CD4-positive, alpha-beta memory T cell (primary cell): Measurements from ENCODE around the gene C7orf25. TPM values are rescaled to one million over a fixed set of nuclear protein-coding genes. Genes with fewer than 3 reads are reported as not detected.

Experiments used
- CTCF ChIA-PET: fragments of 350-600 bp; sonication (Branson Sonifier 250); formaldehyde crosslinking; loops from one replicate; lab custom pipeline; 2021; ENCODE audit warnings: inconsistent platforms; ENCODE audit not compliant: partially characterized antibody; lab: Charles Lee
- POLR2A ChIA-PET: fragments of 350-600 bp; sonication (Branson Sonifier 250); formaldehyde crosslinking; loops from one replicate; lab custom pipeline; 2021; ENCODE audit not compliant: partially characterized antibody; lab: Charles Lee
- DNase-seq, 5 donors: peaks; one replicate each; pipeline versions ENCODE4 v3.0.0 to v3.0.0-alpha.2; 2020 to 2022; ENCODE audit warnings: mixed read lengths in 1 of 5
- H3K27ac ChIP-seq: one replicate; pipeline ENCODE4 v1.7.0; 2013; ENCODE audit warnings: low read depth, low read length
- H3K27me3 ChIP-seq: 2 replicates; pipeline ENCODE4 v1.7.0; 2013; ENCODE audit warnings: mild to moderate bottlenecking, low read length, moderate library complexity; ENCODE audit not compliant: insufficient read depth
- H3K36me3 ChIP-seq: 2 replicates; pipeline ENCODE4 v1.7.0; 2013; ENCODE audit warnings: mild to moderate bottlenecking, low read length, moderate library complexity; ENCODE audit not compliant: insufficient read depth
- H3K4me1 ChIP-seq: 2 replicates; pipeline ENCODE4 v1.7.0; 2013; ENCODE audit warnings: mild to moderate bottlenecking, low read length, moderate library complexity; ENCODE audit not compliant: insufficient read depth
- H3K4me3 ChIP-seq, 2 donors: one replicate each; pipeline ENCODE4 v1.7.0; 2013; ENCODE audit warnings: low read length in 2 of 2, mild to moderate bottlenecking in 1 of 2
- H3K9me3 ChIP-seq, 2 donors: one replicate each; pipeline ENCODE4 v1.7.0; 2013; ENCODE audit warnings: low read length in 2 of 2, control low read depth in 1 of 2; ENCODE audit not compliant: control insufficient read depth in 1 of 2
- H3K27ac Mint-ChIP-seq, 7 donors: one replicate each; pipeline ENCODE4 v1.8.0; 2020 to 2021; ENCODE audit warnings: mixed read lengths in 7 of 7, mild to moderate bottlenecking in 6 of 7, inconsistent platforms in 3 of 7, moderate library complexity in 3 of 7
- H3K27me3 Mint-ChIP-seq, 2 donors: one replicate each; pipeline ENCODE4 v1.8.0; 2020 to 2021; ENCODE audit warnings: mixed read lengths in 2 of 2
- H3K36me3 Mint-ChIP-seq, 2 donors: one replicate each; pipeline ENCODE4 v1.8.0; 2020 to 2021; ENCODE audit warnings: mixed read lengths in 2 of 2, inconsistent platforms in 1 of 2, mild to moderate bottlenecking in 1 of 2
- H3K4me1 Mint-ChIP-seq, 4 donors: one replicate each; pipeline ENCODE4 v1.8.0; 2020 to 2021; ENCODE audit warnings: mixed read lengths in 4 of 4, mild to moderate bottlenecking in 1 of 4
- H3K4me3 Mint-ChIP-seq, 8 donors: one replicate each; pipeline ENCODE4 v1.8.0; 2020 to 2021; ENCODE audit warnings: mixed read lengths in 8 of 8, mild to moderate bottlenecking in 7 of 8, moderate library complexity in 6 of 8, inconsistent platforms in 3 of 8
- H3K9me3 Mint-ChIP-seq, 8 donors: one replicate each; pipeline ENCODE4 v1.8.0; 2020 to 2021; ENCODE audit warnings: mixed read lengths in 8 of 8, mild to moderate bottlenecking in 5 of 8, inconsistent platforms in 3 of 8, moderate library complexity in 1 of 8
- intact Hi-C: fragments of 100-400 bp; cut with micrococcal nuclease; formaldehyde crosslinking; loops from one replicate; pipeline ENCODE4 v1.15.1; 2023
- polyA plus RNA-seq, 2 donors: library from polyadenylated mRNA; unstranded; fragments of 300-500 nt; fragmentation: Illumina TruSeq; gene quantifications; one replicate each; pipeline ENCODE4 v1.2.3, GENCODE V29; 2021
- total RNA-seq, 2 experiments: library from RNA; stranded (reverse); gene quantifications; one replicate each; pipeline ENCODE4 v1.2.3, GENCODE V29; 2021

The C7orf25 gene
- total and polyA plus RNA-seq, 4 experiments from 2014 or later, result 1.6 to 9.2 (median 6.4) TPM

DNA sequence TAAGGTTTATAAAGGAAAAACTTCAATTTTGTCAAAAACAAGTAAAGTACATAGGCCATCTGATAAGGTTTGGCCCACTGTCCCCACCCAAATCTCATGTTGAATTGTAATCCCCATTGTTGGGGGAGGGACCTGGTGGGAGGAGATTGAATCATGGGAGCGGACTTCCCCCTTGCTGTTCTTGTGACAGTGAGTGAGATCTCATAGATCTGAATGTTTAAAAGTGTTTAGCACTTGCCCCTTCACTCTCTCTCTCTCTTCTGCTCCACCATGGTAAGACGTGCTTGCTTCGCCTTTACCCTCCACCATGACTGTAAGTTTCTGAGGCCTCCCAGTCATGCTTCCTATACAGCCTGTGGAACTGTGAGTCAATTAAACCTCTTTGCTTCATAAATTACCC, 38.5 kb upstream of the C7orf25 start:
- Histone ChIP-seq H3K9me3 (no peaks in the 10 kb centered on the region), H3K27me3 (no peaks in the 10 kb centered on the region), H3K4me1 (no peaks in the 10 kb centered on the region), H3K27ac (no peak overlapping the region), H3K36me3 (no peaks in the 10 kb centered on the region), H3K4me3 (no peak overlapping the region)
- no peak for DNase-seq
- Mint-ChIP-seq H3K4me3 (no peak overlapping the region), H3K36me3 (no peaks in the 10 kb centered on the region), H3K27ac (no peak overlapping the region), H3K4me1 (peaks cover 0 to 7% (median 4%) of the 10 kb centered on the region in 4 donors), H3K9me3 (peaks cover 0 to 6% (median 4%) of the 10 kb centered on the region in 8 donors), H3K27me3 (peaks cover 0 to 1% of the 10 kb centered on the region in 2 donors)
- intact Hi-C loops, result no loop called here
- ChIA-PET POLR2A (no interaction called here), CTCF (interaction anchor here (1.3 to 1.6 kb wide), 2 partner anchors 9 to 10 kb away, joined by 3 to 6 read pairs; no protein-coding TSS in a partner anchor)

DNA sequence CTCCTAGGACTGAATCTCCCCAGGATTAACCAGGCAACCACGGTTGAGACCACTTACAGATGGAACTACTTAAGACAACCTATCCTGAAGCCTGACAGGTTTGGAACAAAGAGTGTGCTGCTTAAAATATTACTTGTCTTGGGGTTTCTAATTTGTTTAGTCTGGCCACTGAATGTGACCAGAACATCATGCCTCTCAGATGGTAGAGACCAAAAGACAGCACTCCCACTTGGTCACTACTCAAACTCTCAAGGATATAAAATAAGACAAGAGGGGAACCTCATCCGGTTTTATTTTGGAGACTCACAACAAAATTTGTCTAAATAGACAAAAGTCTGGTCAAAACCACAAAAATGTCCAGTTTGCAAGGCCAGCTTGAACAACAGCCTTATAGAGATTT, 35.7 kb upstream of the C7orf25 start:
- POLR2A ChIA-PET, result no interaction called here
- DNase-seq, result no peak
- Mint-ChIP-seq H3K27me3 (peaks cover 0 to 1% of the 10 kb centered on the region in 2 donors), H3K27ac (no peak overlapping the region), H3K4me1 (peaks cover 0 to 7% (median 4%) of the 10 kb centered on the region in 4 donors), H3K36me3 (no peaks in the 10 kb centered on the region), H3K9me3 (no peaks in the 10 kb centered on the region), H3K4me3 (no peak overlapping the region)
- Histone ChIP-seq H3K4me3 (no peak overlapping the region), H3K27me3 (no peaks in the 10 kb centered on the region), H3K4me1 (no peaks in the 10 kb centered on the region), H3K27ac (no peak overlapping the region), H3K36me3 (no peaks in the 10 kb centered on the region), H3K9me3 (no peaks in the 10 kb centered on the region)
- CTCF ChIA-PET, result no interaction called here
- intact Hi-C loops, result no loop called here

DNA sequence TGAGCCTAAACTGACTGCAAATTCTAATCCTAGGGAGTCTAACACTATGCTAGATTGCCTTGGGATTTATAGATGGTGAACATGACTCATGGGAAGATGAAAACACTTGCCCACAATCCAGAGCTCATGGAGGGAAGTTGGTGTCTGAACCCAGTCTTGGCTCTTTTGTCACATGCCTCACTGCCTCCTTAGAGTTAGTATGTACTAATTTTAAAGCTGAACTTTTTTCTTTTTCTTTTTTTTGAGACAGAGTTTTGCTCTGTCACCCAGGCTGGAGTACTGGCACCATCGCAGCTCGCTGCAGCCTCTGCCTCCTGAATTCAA, 34.7 kb upstream of the C7orf25 start:
- Mint-ChIP-seq H3K9me3 (no peaks in the 10 kb centered on the region), H3K36me3 (no peaks in the 10 kb centered on the region), H3K4me3 (no peak overlapping the region), H3K4me1 (peaks cover 0 to 7% (median 4%) of the 10 kb centered on the region in 4 donors), H3K27ac (no peak overlapping the region), H3K27me3 (peaks cover 0 to 1% of the 10 kb centered on the region in 2 donors)
- no peaks in the 10 kb centered on the region for H3K9me3 ChIP-seq
- H3K4me3 ChIP-seq, result no peak overlapping the region
- DNase-seq, result no peak
- no peak overlapping the region for H3K27ac ChIP-seq
- H3K4me1 ChIP-seq, result no peaks in the 10 kb centered on the region
- ChIA-PET POLR2A (no interaction called here), CTCF (no interaction called here)
- no peaks in the 10 kb centered on the region for H3K36me3 ChIP-seq
- intact Hi-C loops, result no loop called here
- no peaks in the 10 kb centered on the region for H3K27me3 ChIP-seq

GRCh38 chr7:42945821-42946626, 34.2 kb upstream of the C7orf25 start:
- Mint-ChIP-seq H3K36me3 (no peaks in the 10 kb centered on the region), H3K27me3 (peaks cover 0 to 1% of the 10 kb centered on the region in 2 donors), H3K27ac (peak overlapping the region in 2 of 7 donors; percentile 13 to 49), H3K4me3 (peak overlapping the region in 3 of 8 donors; percentile 30 to 35 (median 32)), H3K4me1 (peaks cover 1 to 11% (median 6%) of the 10 kb centered on the region in 4 donors), H3K9me3 (no peaks in the 10 kb centered on the region)
- intact Hi-C loops, result no loop called here
- Histone ChIP-seq H3K4me3 (no peak overlapping the region), H3K4me1 (no peaks in the 10 kb centered on the region), H3K27ac (no peak overlapping the region), H3K27me3 (no peaks in the 10 kb centered on the region), H3K36me3 (no peaks in the 10 kb centered on the region), H3K9me3 (no peaks in the 10 kb centered on the region)
- POLR2A ChIA-PET, result no interaction called here
- CTCF ChIA-PET, result no interaction called here
- DNase-seq, result no peak

DNA sequence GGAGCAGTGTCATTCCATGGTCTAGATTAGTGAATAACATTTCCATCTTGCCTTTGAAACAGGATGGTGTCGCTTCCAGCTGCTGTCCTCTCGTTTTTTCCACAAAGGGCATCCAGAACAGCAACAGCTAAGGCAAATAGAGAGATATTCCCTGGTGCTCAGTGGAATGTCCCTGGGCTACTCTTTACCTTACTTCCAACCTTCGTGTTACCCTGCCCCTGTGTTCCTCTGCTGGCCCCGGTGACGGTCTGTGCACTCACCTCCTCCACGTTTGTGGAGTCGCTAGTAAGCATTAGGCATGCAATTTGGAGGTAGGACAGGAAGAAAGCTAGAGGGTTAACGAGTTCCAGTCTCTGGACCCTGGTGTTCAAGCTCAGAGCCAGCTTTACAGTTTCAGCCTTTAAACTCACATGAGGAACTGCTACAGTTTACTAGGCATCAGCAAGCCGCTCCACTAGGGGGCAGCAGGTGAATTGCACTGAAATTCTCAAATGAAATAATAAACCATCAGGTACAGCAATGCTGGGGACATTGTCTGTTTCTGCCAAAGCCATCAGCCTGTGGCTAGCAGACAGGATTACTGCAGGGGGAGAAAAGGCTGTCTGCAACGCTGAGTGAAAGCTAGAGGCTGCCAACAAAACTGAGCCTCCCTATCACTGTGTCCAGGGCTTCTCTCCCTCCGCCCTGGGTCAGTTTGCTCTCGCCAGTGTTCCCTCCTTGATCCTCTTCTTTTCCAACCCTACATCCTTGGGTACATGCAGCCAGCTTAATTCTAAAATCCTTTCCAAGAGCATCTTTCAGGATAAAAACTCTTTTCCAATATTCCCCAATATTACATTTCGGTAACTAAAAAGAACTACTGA, 29.3 kb upstream of the C7orf25 start:
- CTCF ChIA-PET, result interaction anchor here (0.7 to 3.8 kb wide), 20 partner anchors 9 to 898 kb away, joined by 3 to 59 read pairs (median 6); partner anchors contain the start of genes MRPL32 and PSMA2
- no peaks in the 10 kb centered on the region for H3K9me3 Mint-ChIP-seq
- POLR2A ChIA-PET, result interaction anchor here (1.0 to 1.5 kb wide), 2 partner anchors 9 to 29 kb away, joined by 3 to 13 read pairs; partner anchors contain the start of genes MRPL32 and PSMA2
- Histone ChIP-seq H3K27me3 (no peaks in the 10 kb centered on the region), H3K9me3 (no peaks in the 10 kb centered on the region), H3K36me3 (peaks cover 13% of the 10 kb centered on the region), H3K4me1 (no peaks in the 10 kb centered on the region), H3K27ac (no peak overlapping the region), H3K4me3 (no peak overlapping the region)
- no peaks in the 10 kb centered on the region for H3K27me3 Mint-ChIP-seq
- H3K36me3 Mint-ChIP-seq, result peaks cover 14 to 31% of the 10 kb centered on the region in 2 donors
- H3K27ac Mint-ChIP-seq, result no peak overlapping the region
- intact Hi-C loops, result loop anchor here (1.0 to 2.0 kb wide), 2 partner anchors 320 to 898 kb away; no protein-coding TSS in a partner anchor
- H3K4me1 Mint-ChIP-seq, result peaks cover 8 to 25% (median 15%) of the 10 kb centered on the region in 4 donors
- DNase-seq, result peak; percentile 52 to 66 (median 56)
- no peak overlapping the region for H3K4me3 Mint-ChIP-seq

DNA sequence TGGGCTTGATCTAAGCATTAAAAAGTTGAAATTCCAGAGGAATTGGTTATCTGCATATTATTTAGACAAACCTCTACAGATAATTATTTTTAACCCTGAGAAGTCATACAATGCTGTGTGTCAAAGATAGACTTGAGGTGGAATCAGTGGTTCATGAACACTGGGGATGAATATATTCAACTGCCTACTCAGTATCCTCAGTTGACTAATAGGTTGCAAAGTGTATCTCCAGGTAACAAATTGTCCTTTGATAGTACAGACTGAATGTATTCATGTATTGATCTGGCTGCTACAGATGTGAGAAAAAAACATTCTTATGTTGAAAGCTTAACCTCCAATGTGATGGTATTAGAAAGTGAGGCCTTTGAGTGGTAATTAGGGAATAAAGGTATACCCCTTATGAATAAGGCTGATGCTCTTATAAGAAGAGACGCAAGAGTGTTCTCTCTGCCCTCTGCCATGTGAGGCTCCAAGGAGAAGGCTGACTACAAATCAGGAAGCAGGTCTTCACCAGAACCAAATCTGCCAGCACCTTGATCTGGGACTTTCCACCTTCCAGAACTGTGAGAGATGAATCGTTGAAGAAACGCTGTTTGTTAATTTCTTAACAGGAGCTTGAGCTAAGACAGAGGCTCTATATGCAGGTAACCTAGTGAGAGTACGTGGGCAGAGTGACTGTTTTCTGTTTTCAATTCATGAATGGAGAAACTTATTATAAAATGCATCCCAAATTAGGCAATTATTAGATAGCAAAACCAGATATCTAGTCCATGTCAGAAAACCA, 27.8 kb upstream of the C7orf25 start:
- H3K27ac ChIP-seq, result no peak overlapping the region
- Mint-ChIP-seq H3K36me3 (peaks cover 20 to 44% of the 10 kb centered on the region in 2 donors), H3K9me3 (no peaks in the 10 kb centered on the region)

More for the DNA sequence above, 27.8 kb upstream of the C7orf25 start:
- H3K27me3 ChIP-seq, result no peaks in the 10 kb centered on the region
- POLR2A ChIA-PET, result interaction anchor here (0.6 kb wide), 1 partner anchor 1142 kb away, joined by 3 read pairs; no protein-coding TSS in a partner anchor
- no peaks in the 10 kb centered on the region for H3K27me3 Mint-ChIP-seq
- DNase-seq, result no peak
- CTCF ChIA-PET, result interaction anchor here (1.3 to 3.8 kb wide), 6 partner anchors 14 to 899 kb away, joined by 3 to 19 read pairs (median 6); no protein-coding TSS in a partner anchor
- peak overlapping the region in 3 of 8 donors; percentile 2 to 59 (median 39) for H3K4me3 Mint-ChIP-seq
- no peaks in the 10 kb centered on the region for H3K4me1 ChIP-seq
- peaks cover 26% of the 10 kb centered on the region for H3K36me3 ChIP-seq
- peak overlapping the region; percentile 1 to 90 (median 48) for H3K27ac Mint-ChIP-seq
- H3K4me3 ChIP-seq, result no peak overlapping the region
- no peaks in the 10 kb centered on the region for H3K9me3 ChIP-seq
- H3K4me1 Mint-ChIP-seq, result peaks cover 15 to 24% (median 17%) of the 10 kb centered on the region in 4 donors
- intact Hi-C loops, result loop anchor here (2.0 kb wide), 1 partner anchor 321 kb away; no protein-coding TSS in a partner anchor
